Measurements from ENCODE around the gene TNPO3.
"Not testable (repeated sequence)": the region's sequence is repeated elsewhere in the genome, so short reads cannot be mapped to it uniquely, and the experiment has no call there.

Gene TNPO3

GRCh38 chr7:129043012-129043411 lies 11.9 kb downstream of the TNPO3 start:
- no peak overlapping the region for H3K4me3 ChIP-seq (ENCODE audit: control insufficient read depth, low read depth, low read length)
- TF ChIP-seq, protein P1, sequence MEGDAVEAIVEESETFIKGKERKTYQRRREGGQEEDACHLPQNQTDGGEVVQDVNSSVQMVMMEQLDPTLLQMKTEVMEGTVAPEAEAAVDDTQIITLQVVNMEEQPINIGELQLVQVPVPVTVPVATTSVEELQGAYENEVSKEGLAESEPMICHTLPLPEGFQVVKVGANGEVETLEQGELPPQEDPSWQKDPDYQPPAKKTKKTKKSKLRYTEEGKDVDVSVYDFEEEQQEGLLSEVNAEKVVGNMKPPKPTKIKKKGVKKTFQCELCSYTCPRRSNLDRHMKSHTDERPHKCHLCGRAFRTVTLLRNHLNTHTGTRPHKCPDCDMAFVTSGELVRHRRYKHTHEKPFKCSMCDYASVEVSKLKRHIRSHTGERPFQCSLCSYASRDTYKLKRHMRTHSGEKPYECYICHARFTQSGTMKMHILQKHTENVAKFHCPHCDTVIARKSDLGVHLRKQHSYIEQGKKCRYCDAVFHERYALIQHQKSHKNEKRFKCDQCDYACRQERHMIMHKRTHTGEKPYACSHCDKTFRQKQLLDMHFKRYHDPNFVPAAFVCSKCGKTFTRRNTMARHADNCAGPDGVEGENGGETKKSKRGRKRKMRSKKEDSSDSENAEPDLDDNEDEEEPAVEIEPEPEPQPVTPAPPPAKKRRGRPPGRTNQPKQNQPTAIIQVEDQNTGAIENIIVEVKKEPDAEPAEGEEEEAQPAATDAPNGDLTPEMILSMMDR (IDR thresholded peaks at IDR 0.05; ENCODE audit: control insufficient read depth, insufficient read depth, low read depth, low read length, missing control alignments): no peak
- DNase-seq (ENCODE audit: low read depth): no peak

- H3K4me3 ChIP-seq (ENCODE audit: control insufficient read depth, low read depth, low read length): no peak overlapping the region
- no peak for DNase-seq (ENCODE audit: low read depth)
- TF ChIP-seq, protein P1 (IDR thresholded peaks at IDR 0.05; ENCODE audit: control insufficient read depth, insufficient read depth, low read depth, low read length, missing control alignments): no peak
Measured at GRCh38 chr7:129041142-129042085, 13.5 kb downstream of the TNPO3 start.

- not testable (repeated sequence) for H3K4me3 ChIP-seq (ENCODE audit: control insufficient read depth, low read depth, low read length); DNase-seq (ENCODE audit: low read depth)
Measured at GRCh38 chr7:129038468-129038867, 16.4 kb downstream of the TNPO3 start.

DNA sequence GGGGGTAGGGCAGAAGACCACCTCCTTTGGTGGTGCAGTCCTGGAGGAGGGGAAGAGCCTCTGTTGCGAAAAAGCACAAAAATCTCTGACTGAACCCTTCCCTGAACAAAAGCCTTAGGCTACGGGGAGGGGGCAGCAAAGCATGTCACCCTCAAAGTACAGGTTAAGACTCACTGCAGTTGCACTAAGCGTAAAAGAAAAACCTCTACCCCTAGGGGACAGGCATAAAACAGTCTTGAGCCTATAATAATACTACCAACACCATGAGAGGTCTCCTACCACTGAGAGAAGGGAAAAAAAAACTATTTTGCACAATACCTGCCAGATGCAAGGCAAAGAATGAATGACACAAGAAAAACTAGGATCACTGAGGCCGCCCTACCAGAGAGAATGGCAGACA lies 17.3 kb downstream of the TNPO3 start:
- DNase-seq (ENCODE audit: low read depth): no peak
- TF ChIP-seq, protein P1 (IDR thresholded peaks at IDR 0.05; ENCODE audit: control insufficient read depth, insufficient read depth, low read depth, low read length, missing control alignments): no peak
- H3K4me3 ChIP-seq (ENCODE audit: control insufficient read depth, low read depth, low read length): no peak overlapping the region

- DNase-seq (ENCODE audit: low read depth): no peak
- no peak overlapping the region for H3K4me3 ChIP-seq (ENCODE audit: control insufficient read depth, low read depth, low read length)
- TF ChIP-seq, protein P1 (IDR thresholded peaks at IDR 0.05; ENCODE audit: control insufficient read depth, insufficient read depth, low read depth, low read length, missing control alignments): no peak
Measured at GRCh38 chr7:129032017-129032416, 22.9 kb downstream of the TNPO3 start.

- no peak overlapping the region for H3K4me3 ChIP-seq (ENCODE audit: control insufficient read depth, low read depth, low read length)
- TF ChIP-seq, protein P1 (IDR thresholded peaks at IDR 0.05; ENCODE audit: control insufficient read depth, insufficient read depth, low read depth, low read length, missing control alignments): no peak
- DNase-seq (ENCODE audit: low read depth): no peak
Measured at GRCh38 chr7:129030440-129030839, 24.5 kb downstream of the TNPO3 start.

DNA sequence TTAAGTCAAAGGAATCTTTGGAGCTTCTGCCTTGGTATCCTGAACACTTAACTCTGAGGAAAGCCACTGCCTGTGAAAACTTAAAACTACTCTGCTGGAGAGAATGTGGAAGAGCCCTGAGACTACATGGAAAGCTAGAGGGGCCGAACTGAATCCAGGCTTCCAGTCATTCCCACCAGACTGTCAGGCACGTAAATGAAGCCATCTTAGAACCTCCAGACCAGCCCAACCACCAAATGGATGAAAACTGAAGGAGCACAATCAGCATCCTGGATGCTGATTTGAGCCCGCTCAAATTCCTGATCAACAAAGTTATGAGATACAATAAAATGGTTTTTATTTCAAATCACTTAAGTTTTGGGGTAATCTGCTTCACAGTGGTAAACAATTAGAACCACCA lies 30.8 kb downstream of the TNPO3 start:
- no peak for DNase-seq (ENCODE audit: low read depth)

More for the DNA sequence above, 30.8 kb downstream of the TNPO3 start:
- TF ChIP-seq, protein P1 (IDR thresholded peaks at IDR 0.05; ENCODE audit: control insufficient read depth, insufficient read depth, low read depth, low read length, missing control alignments): no peak
- H3K4me3 ChIP-seq (ENCODE audit: control insufficient read depth, low read depth, low read length): no peak overlapping the region

Data from AG09309 (cell line).